ENCODE results near the gene DCX.

Gene DCX

DNA sequence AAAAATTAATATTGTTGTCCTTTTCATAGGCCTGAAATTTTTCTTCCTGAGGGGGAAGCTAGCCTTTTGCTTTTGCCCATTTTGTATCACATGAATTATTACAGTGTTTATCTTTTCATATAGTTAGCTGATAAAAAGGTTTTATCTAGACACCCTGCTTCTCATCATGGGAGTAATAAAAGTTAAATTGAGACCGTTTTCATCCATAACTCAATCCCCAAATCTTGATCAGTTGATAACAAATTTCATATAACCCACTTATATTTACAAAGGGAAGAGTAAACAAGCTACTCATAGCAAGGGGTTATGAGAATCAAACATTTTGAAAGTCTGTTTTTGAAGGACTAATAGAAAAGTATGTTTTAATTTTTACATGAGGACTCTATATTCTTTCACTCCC lies 23.5 kb upstream of the DCX start:
- WGBS (ENCODE audit: insufficient coverage): no CpG with 5 or more reads among the region's 1 CpG
- Histone ChIP-seq H3K36me3 (ENCODE audit: control insufficient read depth in 4 of 4, insufficient read depth in 4 of 4, low read length in 3 of 4) (no peaks in the 10 kb centered on the region), H3K27ac (ENCODE audit: insufficient read depth in 1 of 2, low read depth in 1 of 2, low read length in 2 of 2, poor library complexity in 1 of 2, severe bottlenecking in 2 of 2) (no peak overlapping the region), H3K4me3 (ENCODE audit: control insufficient read depth in 1 of 7, extremely low read depth in 1 of 7, insufficient read depth in 4 of 7, low read depth in 2 of 7, low read length in 6 of 7) (no peak overlapping the region), H3K27me3 (replicated peaks in 2 of 5; ENCODE audit: control insufficient read depth in 4 of 5, insufficient read depth in 5 of 5, low read length in 4 of 5) (peaks cover 0 to 3% (median 0%) of the 10 kb centered on the region in 5 experiments), H3K4me1 (ENCODE audit: control extremely low read depth in 1 of 4, control insufficient read depth in 4 of 4, insufficient read depth in 4 of 4, low read length in 3 of 4) (no peaks in the 10 kb centered on the region), H3K9me3 (ENCODE audit: control extremely low read depth in 1 of 5, control insufficient read depth in 4 of 5, insufficient read depth in 2 of 5, low read depth in 1 of 5, low read length in 4 of 5) (no peaks in the 10 kb centered on the region)
- CTCF ChIA-PET: no interaction called here
- DNase-seq: no peak
- POLR2A ChIA-PET: no interaction called here

- ChIA-PET POLR2A (no interaction called here), CTCF (no interaction called here)
- Histone ChIP-seq H3K4me1 (ENCODE audit: control extremely low read depth in 1 of 4, control insufficient read depth in 4 of 4, insufficient read depth in 4 of 4, low read length in 3 of 4) (no peaks in the 10 kb centered on the region), H3K36me3 (ENCODE audit: control insufficient read depth in 4 of 4, insufficient read depth in 4 of 4, low read length in 3 of 4) (no peaks in the 10 kb centered on the region), H3K4me3 (ENCODE audit: control insufficient read depth in 1 of 7, extremely low read depth in 1 of 7, insufficient read depth in 4 of 7, low read depth in 2 of 7, low read length in 6 of 7) (no peak overlapping the region), H3K27ac (ENCODE audit: insufficient read depth in 1 of 2, low read depth in 1 of 2, low read length in 2 of 2, poor library complexity in 1 of 2, severe bottlenecking in 2 of 2) (no peak overlapping the region), H3K27me3 (replicated peaks in 2 of 5; ENCODE audit: control insufficient read depth in 4 of 5, insufficient read depth in 5 of 5, low read length in 4 of 5) (no peaks in the 10 kb centered on the region), H3K9me3 (ENCODE audit: control extremely low read depth in 1 of 5, control insufficient read depth in 4 of 5, insufficient read depth in 2 of 5, low read depth in 1 of 5, low read length in 4 of 5) (no peaks in the 10 kb centered on the region)
- WGBS (ENCODE audit: insufficient coverage): 60% methylated on average over 1 of the region's 2 CpGs
- DNase-seq: no peak
Measured at GRCh38 chrX:111431001-111431400, 19.0 kb upstream of the DCX start.

- no peak for DNase-seq
- Histone ChIP-seq H3K4me3 (ENCODE audit: control insufficient read depth in 1 of 7, extremely low read depth in 1 of 7, insufficient read depth in 4 of 7, low read depth in 2 of 7, low read length in 6 of 7) (no peak overlapping the region), H3K36me3 (ENCODE audit: control insufficient read depth in 4 of 4, insufficient read depth in 4 of 4, low read length in 3 of 4) (no peaks in the 10 kb centered on the region), H3K27me3 (replicated peaks in 2 of 5; ENCODE audit: control insufficient read depth in 4 of 5, insufficient read depth in 5 of 5, low read length in 4 of 5) (peaks cover 0 to 45% (median 6%) of the 10 kb centered on the region in 5 experiments), H3K27ac (ENCODE audit: insufficient read depth in 1 of 2, low read depth in 1 of 2, low read length in 2 of 2, poor library complexity in 1 of 2, severe bottlenecking in 2 of 2) (no peak overlapping the region), H3K4me1 (ENCODE audit: control extremely low read depth in 1 of 4, control insufficient read depth in 4 of 4, insufficient read depth in 4 of 4, low read length in 3 of 4) (no peaks in the 10 kb centered on the region), H3K9me3 (ENCODE audit: control extremely low read depth in 1 of 5, control insufficient read depth in 4 of 5, insufficient read depth in 2 of 5, low read depth in 1 of 5, low read length in 4 of 5) (no peaks in the 10 kb centered on the region)
- CTCF ChIA-PET: no interaction called here
- POLR2A ChIA-PET: no interaction called here
- WGBS (ENCODE audit: insufficient coverage): no CpG with 5 or more reads among the region's 2 CpGs
Measured at GRCh38 chrX:111411557-111411956, 435 bp downstream of the DCX start.

DNA sequence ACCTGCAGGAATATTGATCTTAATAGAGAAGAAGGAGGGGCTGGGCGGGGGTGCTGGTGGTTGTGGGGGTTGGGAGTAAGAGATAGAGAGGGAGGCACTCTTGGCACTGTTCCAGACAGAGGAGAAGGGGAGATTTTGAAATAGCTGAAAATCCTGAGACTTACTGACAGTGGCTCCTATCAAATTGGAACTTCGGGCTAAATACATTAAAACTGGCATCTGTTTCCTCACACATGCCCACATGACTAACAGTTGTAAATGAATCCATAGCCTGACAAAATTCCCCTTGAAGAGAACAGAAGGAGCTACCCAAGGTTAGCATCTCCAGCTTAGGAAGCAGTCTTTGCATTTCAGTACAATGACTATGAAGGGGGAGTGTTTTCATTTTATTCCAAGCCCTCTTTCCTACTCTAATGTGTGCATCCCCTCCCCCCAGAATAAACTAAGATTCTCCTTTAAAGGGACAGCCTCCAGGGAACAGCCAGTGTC lies 1.4 kb downstream of the DCX start:
- peaks cover 0 to 45% (median 6%) of the 10 kb centered on the region in 5 experiments for H3K27me3 ChIP-seq (replicated peaks in 2 of 5; ENCODE audit: control insufficient read depth in 4 of 5, insufficient read depth in 5 of 5, low read length in 4 of 5)
- no peaks in the 10 kb centered on the region for H3K36me3 ChIP-seq (ENCODE audit: control insufficient read depth in 4 of 4, insufficient read depth in 4 of 4, low read length in 3 of 4)
- 0% methylated on average over 1 of the region's 2 CpGs for WGBS (ENCODE audit: insufficient coverage)
- ChIA-PET POLR2A (no interaction called here), CTCF (no interaction called here)
- no peak overlapping the region for H3K27ac ChIP-seq (ENCODE audit: insufficient read depth in 1 of 2, low read depth in 1 of 2, low read length in 2 of 2, poor library complexity in 1 of 2, severe bottlenecking in 2 of 2)
- H3K4me1 ChIP-seq (ENCODE audit: control extremely low read depth in 1 of 4, control insufficient read depth in 4 of 4, insufficient read depth in 4 of 4, low read length in 3 of 4): no peaks in the 10 kb centered on the region
- DNase-seq: no peak
- H3K9me3 ChIP-seq (ENCODE audit: control extremely low read depth in 1 of 5, control insufficient read depth in 4 of 5, insufficient read depth in 2 of 5, low read depth in 1 of 5, low read length in 4 of 5): no peaks in the 10 kb centered on the region
- no peak overlapping the region for H3K4me3 ChIP-seq (ENCODE audit: control insufficient read depth in 1 of 7, extremely low read depth in 1 of 7, insufficient read depth in 4 of 7, low read depth in 2 of 7, low read length in 6 of 7)

DNA sequence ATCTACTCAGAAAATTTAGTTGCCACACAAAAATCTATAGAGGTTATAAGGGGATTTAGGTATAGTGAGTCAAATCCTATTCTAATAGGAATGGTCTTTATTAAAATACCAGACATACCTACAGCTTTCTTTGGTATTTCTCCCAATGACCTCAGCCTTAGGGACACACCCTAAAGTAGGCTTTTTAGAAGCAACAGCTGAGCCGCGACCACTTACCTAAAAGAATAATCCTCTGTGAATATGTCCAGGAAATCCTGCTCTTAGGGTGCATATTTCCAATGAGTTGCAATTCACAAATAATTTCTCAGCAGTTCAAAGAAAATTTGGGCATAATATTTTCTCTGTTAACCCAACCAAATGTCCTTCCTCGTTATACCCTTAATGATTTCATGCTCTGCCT lies 2.7 kb downstream of the DCX start:
- no peaks in the 10 kb centered on the region for H3K36me3 ChIP-seq (ENCODE audit: control insufficient read depth in 4 of 4, insufficient read depth in 4 of 4, low read length in 3 of 4)
- H3K27ac ChIP-seq (ENCODE audit: insufficient read depth in 1 of 2, low read depth in 1 of 2, low read length in 2 of 2, poor library complexity in 1 of 2, severe bottlenecking in 2 of 2): no peak overlapping the region
- H3K4me3 ChIP-seq (ENCODE audit: control insufficient read depth in 1 of 7, extremely low read depth in 1 of 7, insufficient read depth in 4 of 7, low read depth in 2 of 7, low read length in 6 of 7): no peak overlapping the region
- 75% methylated on average over 2 of the region's 3 CpGs for WGBS (ENCODE audit: insufficient coverage)
- no peaks in the 10 kb centered on the region for H3K9me3 ChIP-seq (ENCODE audit: control extremely low read depth in 1 of 5, control insufficient read depth in 4 of 5, insufficient read depth in 2 of 5, low read depth in 1 of 5, low read length in 4 of 5)
- POLR2A ChIA-PET: no interaction called here
- H3K27me3 ChIP-seq (replicated peaks in 2 of 5; ENCODE audit: control insufficient read depth in 4 of 5, insufficient read depth in 5 of 5, low read length in 4 of 5): peaks cover 0 to 45% (median 9%) of the 10 kb centered on the region in 5 experiments
- no peaks in the 10 kb centered on the region for H3K4me1 ChIP-seq (ENCODE audit: control extremely low read depth in 1 of 4, control insufficient read depth in 4 of 4, insufficient read depth in 4 of 4, low read length in 3 of 4)
- CTCF ChIA-PET: no interaction called here
- no peak for DNase-seq

DNA sequence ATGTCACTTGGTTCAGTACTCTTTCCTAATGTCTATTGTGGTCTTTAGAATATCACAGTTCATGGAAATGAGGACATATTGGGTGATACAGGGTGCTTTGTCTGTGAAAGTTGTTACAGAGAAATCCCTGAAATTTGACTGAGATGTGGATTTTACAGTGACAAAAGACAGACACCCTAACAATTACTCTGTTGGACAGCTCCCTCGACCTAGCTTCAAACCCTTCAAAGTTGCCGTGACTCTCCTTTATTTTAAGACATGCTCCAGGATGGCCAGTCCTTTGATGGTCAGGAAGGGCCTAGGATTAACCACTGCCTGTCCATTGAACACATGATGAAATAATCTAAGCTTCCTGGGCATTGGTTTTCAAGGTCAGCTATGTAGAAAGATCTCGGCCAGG lies 4.0 kb downstream of the DCX start:
- ChIA-PET CTCF (no interaction called here), POLR2A (no interaction called here)
- Histone ChIP-seq H3K9me3 (ENCODE audit: control extremely low read depth in 1 of 5, control insufficient read depth in 4 of 5, insufficient read depth in 2 of 5, low read depth in 1 of 5, low read length in 4 of 5) (no peaks in the 10 kb centered on the region), H3K27me3 (replicated peaks in 2 of 5; ENCODE audit: control insufficient read depth in 4 of 5, insufficient read depth in 5 of 5, low read length in 4 of 5) (peaks cover 0 to 41% (median 7%) of the 10 kb centered on the region in 5 experiments), H3K4me3 (ENCODE audit: control insufficient read depth in 1 of 7, extremely low read depth in 1 of 7, insufficient read depth in 4 of 7, low read depth in 2 of 7, low read length in 6 of 7) (no peak overlapping the region), H3K4me1 (ENCODE audit: control extremely low read depth in 1 of 4, control insufficient read depth in 4 of 4, insufficient read depth in 4 of 4, low read length in 3 of 4) (no peaks in the 10 kb centered on the region), H3K27ac (ENCODE audit: insufficient read depth in 1 of 2, low read depth in 1 of 2, low read length in 2 of 2, poor library complexity in 1 of 2, severe bottlenecking in 2 of 2) (no peak overlapping the region), H3K36me3 (ENCODE audit: control insufficient read depth in 4 of 4, insufficient read depth in 4 of 4, low read length in 3 of 4) (no peaks in the 10 kb centered on the region)
- 38% methylated on average over 3 of the region's 3 CpGs for WGBS (ENCODE audit: insufficient coverage)
- no peak for DNase-seq

DNA sequence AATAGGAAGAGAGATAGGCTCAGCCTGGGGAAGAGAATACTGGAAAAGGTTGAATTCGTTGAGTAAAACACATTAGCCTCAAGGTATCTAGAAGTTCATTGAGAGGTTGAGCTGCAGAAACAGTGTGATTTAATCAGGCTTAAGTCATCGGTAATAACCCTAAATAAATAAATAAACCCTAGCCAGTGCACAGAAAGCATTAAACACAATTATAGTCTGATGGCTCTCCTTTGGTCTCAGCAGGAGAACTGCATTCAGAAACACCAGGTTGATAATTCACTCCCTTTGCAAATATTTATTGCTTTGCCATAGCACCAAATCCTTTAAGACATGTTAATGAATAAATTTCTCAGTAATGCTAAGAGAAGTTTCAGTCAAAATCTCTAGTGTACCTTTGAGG lies 9.6 kb downstream of the DCX start:
- WGBS (ENCODE audit: insufficient coverage): 80% methylated on average over 1 of the region's 2 CpGs
- Histone ChIP-seq H3K4me3 (ENCODE audit: control insufficient read depth in 1 of 7, extremely low read depth in 1 of 7, insufficient read depth in 4 of 7, low read depth in 2 of 7, low read length in 6 of 7) (no peak overlapping the region), H3K4me1 (ENCODE audit: control extremely low read depth in 1 of 4, control insufficient read depth in 4 of 4, insufficient read depth in 4 of 4, low read length in 3 of 4) (no peaks in the 10 kb centered on the region), H3K9me3 (ENCODE audit: control extremely low read depth in 1 of 5, control insufficient read depth in 4 of 5, insufficient read depth in 2 of 5, low read depth in 1 of 5, low read length in 4 of 5) (no peaks in the 10 kb centered on the region), H3K36me3 (ENCODE audit: control insufficient read depth in 4 of 4, insufficient read depth in 4 of 4, low read length in 3 of 4) (no peaks in the 10 kb centered on the region), H3K27me3 (replicated peaks in 2 of 5; ENCODE audit: control insufficient read depth in 4 of 5, insufficient read depth in 5 of 5, low read length in 4 of 5) (peaks cover 0 to 7% (median 0%) of the 10 kb centered on the region in 5 experiments), H3K27ac (ENCODE audit: insufficient read depth in 1 of 2, low read depth in 1 of 2, low read length in 2 of 2, poor library complexity in 1 of 2, severe bottlenecking in 2 of 2) (no peak overlapping the region)
- POLR2A ChIA-PET: no interaction called here
- CTCF ChIA-PET: no interaction called here
- DNase-seq: no peak

Measured in common myeloid progenitor, CD34-positive (primary cell).